ENCODE measurements around the gene ABHD12.

Gene ABHD12

GRCh38 chr20:25300496-25301170 lies 90.0 kb downstream of the ABHD12 start:
- H3K9ac ChIP-seq (ENCODE audit: low read depth in 1 of 2, low read length in 2 of 2) = no peak overlapping the region
- peaks cover 10 to 13% of the 10 kb centered on the region in 2 donors for H3K4me1 ChIP-seq (ENCODE audit: control insufficient read depth in 2 of 2, insufficient read depth in 2 of 2, low read length in 2 of 2)
- peaks cover 39 to 46% of the 10 kb centered on the region in 2 donors for H3K36me3 ChIP-seq (ENCODE audit: control insufficient read depth in 2 of 2, insufficient read depth in 2 of 2, low read length in 2 of 2)
- no peaks in the 10 kb centered on the region for H3K9me3 ChIP-seq (ENCODE audit: control insufficient read depth in 2 of 2, low read length in 2 of 2)
- H3K27me3 ChIP-seq (ENCODE audit: control insufficient read depth in 2 of 2, insufficient read depth in 2 of 2, low read length in 2 of 2) = no peaks in the 10 kb centered on the region
- H3K27ac ChIP-seq (ENCODE audit: low read depth in 2 of 2, low read length in 2 of 2) = no peak overlapping the region
- no peak overlapping the region for H3K4me3 ChIP-seq (ENCODE audit: low read length in 2 of 2)

- Histone ChIP-seq H3K9ac (ENCODE audit: low read depth in 1 of 2, low read length in 2 of 2) (no peak overlapping the region), H3K4me1 (ENCODE audit: control insufficient read depth in 2 of 2, insufficient read depth in 2 of 2, low read length in 2 of 2) (peaks cover 18 to 20% of the 10 kb centered on the region in 2 donors), H3K27ac (ENCODE audit: low read depth in 2 of 2, low read length in 2 of 2) (no peak overlapping the region), H3K27me3 (ENCODE audit: control insufficient read depth in 2 of 2, insufficient read depth in 2 of 2, low read length in 2 of 2) (no peaks in the 10 kb centered on the region), H3K36me3 (ENCODE audit: control insufficient read depth in 2 of 2, insufficient read depth in 2 of 2, low read length in 2 of 2) (peaks cover 43 to 46% of the 10 kb centered on the region in 2 donors), H3K4me3 (ENCODE audit: low read length in 2 of 2) (no peak overlapping the region), H3K9me3 (ENCODE audit: control insufficient read depth in 2 of 2, low read length in 2 of 2) (no peaks in the 10 kb centered on the region)
These were observed 90.8 kb downstream of the ABHD12 start for GRCh38 chr20:25299806-25300205.

GRCh38 chr20:25297141-25297905 lies 93.3 kb downstream of the ABHD12 start:
- Histone ChIP-seq H3K27ac (ENCODE audit: low read depth in 2 of 2, low read length in 2 of 2) (peak overlapping the region; percentile 78 to 79), H3K9ac (ENCODE audit: low read depth in 1 of 2, low read length in 2 of 2) (peak overlapping the region in 1 of 2 donors; percentile 24), H3K4me1 (ENCODE audit: control insufficient read depth in 2 of 2, insufficient read depth in 2 of 2, low read length in 2 of 2) (peaks cover 20% of the 10 kb centered on the region in 2 donors), H3K9me3 (ENCODE audit: control insufficient read depth in 2 of 2, low read length in 2 of 2) (no peaks in the 10 kb centered on the region), H3K27me3 (ENCODE audit: control insufficient read depth in 2 of 2, insufficient read depth in 2 of 2, low read length in 2 of 2) (no peaks in the 10 kb centered on the region), H3K4me3 (ENCODE audit: low read length in 2 of 2) (no peak overlapping the region), H3K36me3 (ENCODE audit: control insufficient read depth in 2 of 2, insufficient read depth in 2 of 2, low read length in 2 of 2) (peaks cover 44 to 55% of the 10 kb centered on the region in 2 donors)

GRCh38 chr20:25296094-25297093 lies 94.2 kb downstream of the ABHD12 start:
- Histone ChIP-seq H3K4me1 (ENCODE audit: control insufficient read depth in 2 of 2, insufficient read depth in 2 of 2, low read length in 2 of 2) (peaks cover 20% of the 10 kb centered on the region in 2 donors), H3K27me3 (ENCODE audit: control insufficient read depth in 2 of 2, insufficient read depth in 2 of 2, low read length in 2 of 2) (no peaks in the 10 kb centered on the region), H3K36me3 (ENCODE audit: control insufficient read depth in 2 of 2, insufficient read depth in 2 of 2, low read length in 2 of 2) (peaks cover 45 to 60% of the 10 kb centered on the region in 2 donors), H3K9ac (ENCODE audit: low read depth in 1 of 2, low read length in 2 of 2) (peak overlapping the region; percentile 15 to 24), H3K9me3 (ENCODE audit: control insufficient read depth in 2 of 2, low read length in 2 of 2) (no peaks in the 10 kb centered on the region), H3K4me3 (ENCODE audit: low read length in 2 of 2) (no peak overlapping the region), H3K27ac (ENCODE audit: low read depth in 2 of 2, low read length in 2 of 2) (peak overlapping the region; percentile 78 to 79)

GRCh38 chr20:25295386-25296093 lies 95.1 kb downstream of the ABHD12 start:
- Histone ChIP-seq H3K36me3 (ENCODE audit: control insufficient read depth in 2 of 2, insufficient read depth in 2 of 2, low read length in 2 of 2) (peaks cover 48 to 68% of the 10 kb centered on the region in 2 donors), H3K27ac (ENCODE audit: low read depth in 2 of 2, low read length in 2 of 2) (peak overlapping the region; percentile 78 to 79), H3K9ac (ENCODE audit: low read depth in 1 of 2, low read length in 2 of 2) (peak overlapping the region in 1 of 2 donors; percentile 24), H3K4me1 (ENCODE audit: control insufficient read depth in 2 of 2, insufficient read depth in 2 of 2, low read length in 2 of 2) (peaks cover 20% of the 10 kb centered on the region in 2 donors), H3K4me3 (ENCODE audit: low read length in 2 of 2) (no peak overlapping the region), H3K9me3 (ENCODE audit: control insufficient read depth in 2 of 2, low read length in 2 of 2) (no peaks in the 10 kb centered on the region), H3K27me3 (ENCODE audit: control insufficient read depth in 2 of 2, insufficient read depth in 2 of 2, low read length in 2 of 2) (no peaks in the 10 kb centered on the region)

- peak overlapping the region; percentile 78 to 79 for H3K27ac ChIP-seq (ENCODE audit: low read depth in 2 of 2, low read length in 2 of 2)
- H3K9ac ChIP-seq (ENCODE audit: low read depth in 1 of 2, low read length in 2 of 2) = peak overlapping the region in 1 of 2 donors; percentile 24
- H3K36me3 ChIP-seq (ENCODE audit: control insufficient read depth in 2 of 2, insufficient read depth in 2 of 2, low read length in 2 of 2) = peaks cover 55 to 73% of the 10 kb centered on the region in 2 donors
- no peaks in the 10 kb centered on the region for H3K9me3 ChIP-seq (ENCODE audit: control insufficient read depth in 2 of 2, low read length in 2 of 2)
- H3K27me3 ChIP-seq (ENCODE audit: control insufficient read depth in 2 of 2, insufficient read depth in 2 of 2, low read length in 2 of 2) = no peaks in the 10 kb centered on the region
- peaks cover 20% of the 10 kb centered on the region in 2 donors for H3K4me1 ChIP-seq (ENCODE audit: control insufficient read depth in 2 of 2, insufficient read depth in 2 of 2, low read length in 2 of 2)
- no peak overlapping the region for H3K4me3 ChIP-seq (ENCODE audit: low read length in 2 of 2)
These were observed 95.9 kb downstream of the ABHD12 start for GRCh38 chr20:25294459-25295385.

GRCh38 chr20:25293910-25294458 lies 96.7 kb downstream of the ABHD12 start:
- Histone ChIP-seq H3K4me1 (ENCODE audit: control insufficient read depth in 2 of 2, insufficient read depth in 2 of 2, low read length in 2 of 2) (peaks cover 20% of the 10 kb centered on the region in 2 donors), H3K4me3 (ENCODE audit: low read length in 2 of 2) (no peak overlapping the region), H3K27ac (ENCODE audit: low read depth in 2 of 2, low read length in 2 of 2) (peak overlapping the region; percentile 78 to 79), H3K9ac (ENCODE audit: low read depth in 1 of 2, low read length in 2 of 2) (no peak overlapping the region), H3K9me3 (ENCODE audit: control insufficient read depth in 2 of 2, low read length in 2 of 2) (no peaks in the 10 kb centered on the region), H3K36me3 (ENCODE audit: control insufficient read depth in 2 of 2, insufficient read depth in 2 of 2, low read length in 2 of 2) (peaks cover 62 to 80% of the 10 kb centered on the region in 2 donors), H3K27me3 (ENCODE audit: control insufficient read depth in 2 of 2, insufficient read depth in 2 of 2, low read length in 2 of 2) (no peaks in the 10 kb centered on the region)

GRCh38 chr20:25293507-25293906 lies 97.1 kb downstream of the ABHD12 start:
- H3K27me3 ChIP-seq (ENCODE audit: control insufficient read depth in 2 of 2, insufficient read depth in 2 of 2, low read length in 2 of 2) = no peaks in the 10 kb centered on the region
- H3K4me1 ChIP-seq (ENCODE audit: control insufficient read depth in 2 of 2, insufficient read depth in 2 of 2, low read length in 2 of 2) = peaks cover 20% of the 10 kb centered on the region in 2 donors
- H3K4me3 ChIP-seq (ENCODE audit: low read length in 2 of 2) = no peak overlapping the region
- peaks cover 63 to 80% of the 10 kb centered on the region in 2 donors for H3K36me3 ChIP-seq (ENCODE audit: control insufficient read depth in 2 of 2, insufficient read depth in 2 of 2, low read length in 2 of 2)
- no peak overlapping the region for H3K9ac ChIP-seq (ENCODE audit: low read depth in 1 of 2, low read length in 2 of 2)
- no peak overlapping the region for H3K27ac ChIP-seq (ENCODE audit: low read depth in 2 of 2, low read length in 2 of 2)
- no peaks in the 10 kb centered on the region for H3K9me3 ChIP-seq (ENCODE audit: control insufficient read depth in 2 of 2, low read length in 2 of 2)
